Measurements from ENCODE around the gene NOS3. TPM values are rescaled to one million over a fixed set of nuclear protein-coding genes. Genes with fewer than 3 reads are reported as not detected.

NOS3 gene
- total RNA-seq, 1 donor from 2014 or later = 15.1 TPM

- intact Hi-C loops (cut with DNase I) = no loop called here
- H3K4me3 ChIP-seq = no peak overlapping the region
- no peak for TF ChIP-seq CTCF (IDR thresholded peaks at IDR 0.05)
- no peaks in the 10 kb centered on the region for H3K9me3 ChIP-seq
- H3K27me3 ChIP-seq (ENCODE audit: low read depth) = peaks cover 12% of the 10 kb centered on the region
- no peak overlapping the region for H3K27ac ChIP-seq
- H3K36me3 ChIP-seq = peaks cover 27% of the 10 kb centered on the region
- ATAC-seq (no peak), DNase-seq (no peak)
- H3K4me1 ChIP-seq = peaks cover 7% of the 10 kb centered on the region
These were observed 56.1 kb downstream of the NOS3 start for GRCh38 chr7:151046603-151047573.

GRCh38 chr7:151047976-151048815 lies 57.4 kb downstream of the NOS3 start, which contains the start of gene ASIC3:
TSS of gene ASIC3 (plus strand) at chr7:151048531. CDS start at chr7:151048886, 355 bp downstream.
- Histone ChIP-seq H3K36me3 (peaks cover 19% of the 10 kb centered on the region), H3K4me1 (peaks cover 10% of the 10 kb centered on the region), H3K27me3 (ENCODE audit: low read depth) (peaks cover 14% of the 10 kb centered on the region), H3K9me3 (no peaks in the 10 kb centered on the region), H3K4me3 (no peak within 1 kb of the TSS), H3K27ac (no peak within 1 kb of the TSS)
- TF ChIP-seq CTCF (IDR thresholded peaks at IDR 0.05) = no peak
- DNase-seq = no peak
- intact Hi-C loops (cut with DNase I) = no loop called here
- ATAC-seq = no peak

- H3K4me3 ChIP-seq = no peak overlapping the region
- no peaks in the 10 kb centered on the region for H3K9me3 ChIP-seq
- H3K36me3 ChIP-seq = peaks cover 16% of the 10 kb centered on the region
- intact Hi-C loops (cut with DNase I) = no loop called here
- no peak overlapping the region for H3K27ac ChIP-seq
- ATAC-seq (no peak), DNase-seq (no peak)
- TF ChIP-seq CTCF (IDR thresholded peaks at IDR 0.05) = no peak
- H3K4me1 ChIP-seq = peaks cover 13% of the 10 kb centered on the region
- peaks cover 14% of the 10 kb centered on the region for H3K27me3 ChIP-seq (ENCODE audit: low read depth)
These were observed 58.2 kb downstream of the NOS3 start for GRCh38 chr7:151048911-151049463.

- H3K4me1 ChIP-seq = peaks cover 13% of the 10 kb centered on the region
- no peak for TF ChIP-seq CTCF (IDR thresholded peaks at IDR 0.05)
- DNase-seq (peak; percentile 72), ATAC-seq (peak; percentile 65 to 69)
- no peaks in the 10 kb centered on the region for H3K9me3 ChIP-seq
- intact Hi-C loops (cut with DNase I) = no loop called here
- peaks cover 14% of the 10 kb centered on the region for H3K27me3 ChIP-seq (ENCODE audit: low read depth)
- no peak overlapping the region for H3K4me3 ChIP-seq
- no peaks in the 10 kb centered on the region for H3K36me3 ChIP-seq
- H3K27ac ChIP-seq = no peak overlapping the region
These were observed 60.3 kb downstream of the NOS3 start for GRCh38 chr7:151051108-151051507.

GRCh38 chr7:151053096-151053495 lies 62.3 kb downstream of the NOS3 start:
- ATAC-seq (no peak), DNase-seq (no peak)
- Histone ChIP-seq H3K36me3 (no peaks in the 10 kb centered on the region), H3K9me3 (no peaks in the 10 kb centered on the region), H3K27ac (no peak overlapping the region), H3K4me1 (peaks cover 22% of the 10 kb centered on the region), H3K27me3 (ENCODE audit: low read depth) (peaks cover 14% of the 10 kb centered on the region), H3K4me3 (no peak overlapping the region)
- intact Hi-C loops (cut with DNase I) = no loop called here
- TF ChIP-seq CTCF (IDR thresholded peaks at IDR 0.05) = no peak

Data from lower lobe of right lung (tissue), 2 donors.